Ramos (cell line): ENCODE measurements around the gene CELF4.

Source experiments
- in situ Hi-C: fragments of 300-500 bp; cut with MboI; formaldehyde crosslinking; loops from one replicate; pipeline ENCODE4 v1.14.3; 2022; ENCODE audit warnings: low sequenced_read_pairs; ENCODE audit not compliant: unreplicated experiment

The CELF4 gene

DNA sequence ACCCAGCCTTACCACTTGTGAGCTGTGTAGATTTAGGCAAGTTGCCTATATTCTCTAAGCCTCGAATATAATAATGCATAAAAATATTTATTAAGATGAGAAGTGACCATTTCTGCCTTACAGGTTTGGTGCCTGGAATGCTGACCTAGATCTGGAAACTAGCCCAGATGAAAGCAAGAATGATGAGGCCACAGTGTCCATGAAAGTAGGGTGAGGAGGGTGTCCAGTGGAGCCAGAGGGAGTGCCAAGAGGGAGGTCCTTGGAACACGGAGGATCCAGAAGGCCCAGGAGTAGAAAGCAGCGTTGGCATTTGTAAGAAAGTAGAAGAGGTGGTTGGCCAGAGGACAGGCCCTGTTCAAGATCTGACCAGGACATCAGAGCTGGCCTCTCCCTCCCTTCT, 334.3 kb downstream of the CELF4 start:
- in situ Hi-C loops, result no loop called here

DNA sequence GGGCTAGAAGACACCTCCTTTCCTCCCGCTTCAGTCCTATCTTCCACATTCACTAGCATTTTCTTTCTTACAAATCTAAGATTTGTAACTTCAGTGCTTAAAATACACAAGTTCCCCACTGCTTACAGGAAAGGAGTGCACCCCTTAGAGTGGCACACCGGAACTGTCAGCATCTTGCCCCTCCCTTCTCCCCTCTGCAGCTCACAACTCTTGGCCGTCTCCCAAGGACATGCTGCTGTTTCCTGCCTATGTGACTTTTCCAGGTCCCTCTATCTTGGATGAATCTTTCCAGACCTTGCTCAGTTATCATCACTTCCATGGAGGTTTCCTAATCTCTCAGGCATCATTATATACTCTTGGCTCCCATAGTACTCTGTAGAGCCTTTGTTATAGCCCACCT, 334.8 kb downstream of the CELF4 start:
- in situ Hi-C loops, result no loop called here

GRCh38 chr18:37225279-37225678, 340.3 kb downstream of the CELF4 start:
- in situ Hi-C loops, result no loop called here

DNA sequence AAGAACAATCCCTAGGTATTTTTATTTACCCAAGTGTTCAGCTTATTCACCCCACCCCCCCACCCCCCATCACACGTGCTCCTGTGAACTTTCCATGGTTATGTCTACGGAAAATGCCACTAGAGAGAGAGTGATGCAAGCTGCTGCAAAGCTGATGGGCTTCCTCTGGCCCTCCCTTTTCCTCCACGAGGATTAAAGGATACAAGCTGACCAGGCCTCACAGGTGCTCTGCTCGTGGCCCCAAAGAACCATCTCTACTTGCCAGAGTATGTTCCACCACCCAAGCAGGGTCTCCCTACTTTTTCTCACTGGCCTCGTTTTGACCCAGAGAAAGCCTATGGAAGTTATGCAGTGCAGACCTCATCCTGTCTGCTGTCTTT, 342.6 kb downstream of the CELF4 start:
- in situ Hi-C loops, result no loop called here

GRCh38 chr18:37222354-37222998, 343.1 kb downstream of the CELF4 start:
- in situ Hi-C loops, result no loop called here

- in situ Hi-C loops, result no loop called here
Measured at GRCh38 chr18:37219257-37219656, 346.3 kb downstream of the CELF4 start.

DNA sequence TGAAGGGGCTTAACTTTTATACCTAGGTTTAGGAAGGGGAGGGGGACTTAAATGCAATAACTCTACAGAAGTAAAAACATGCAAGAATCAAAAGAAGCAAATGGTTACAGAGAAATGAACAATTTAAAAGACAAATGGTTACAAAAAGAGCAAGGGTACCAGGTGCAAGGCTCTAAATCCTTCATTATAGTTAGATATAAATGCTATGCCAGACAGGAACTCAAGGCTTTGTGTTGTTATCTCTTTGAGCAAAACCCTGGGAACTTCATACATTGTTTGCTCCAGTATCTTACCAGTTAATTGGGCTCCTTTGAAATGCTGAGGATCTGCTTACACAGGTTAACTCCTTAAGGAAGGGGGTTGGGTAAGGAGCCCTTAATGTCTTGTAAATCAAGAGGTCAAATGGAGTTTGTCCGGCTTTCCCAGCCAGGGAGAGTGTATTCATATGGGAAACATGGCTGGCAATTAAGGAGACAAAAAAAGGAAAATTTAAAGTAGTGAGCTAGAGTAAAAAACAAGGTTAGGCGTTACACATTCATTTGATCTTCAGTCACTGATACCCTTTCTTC, 347.5 kb downstream of the CELF4 start:
- in situ Hi-C loops, result no loop called here

GRCh38 chr18:37210781-37211180, 354.8 kb downstream of the CELF4 start:
- in situ Hi-C loops, result no loop called here

DNA sequence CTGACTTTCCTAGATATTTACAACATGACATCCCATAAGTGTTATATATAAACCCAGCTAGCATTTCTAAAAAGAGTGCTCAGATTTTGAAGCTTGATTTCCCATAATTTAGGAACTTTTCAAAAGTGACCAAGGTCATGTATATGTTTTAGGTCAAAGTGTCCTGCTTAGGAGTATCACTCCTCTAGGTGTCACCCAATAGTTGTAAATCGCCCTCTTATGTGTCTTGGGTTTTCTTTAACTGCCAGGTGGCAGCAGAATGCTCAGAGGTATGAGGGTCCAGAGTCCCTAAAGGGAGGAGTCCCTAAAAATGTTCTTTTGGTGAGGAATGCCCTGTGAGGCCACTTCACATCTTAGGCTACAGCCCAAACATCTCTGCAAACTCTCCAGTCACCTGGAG, 358.3 kb downstream of the CELF4 start:
- in situ Hi-C loops, result no loop called here

DNA sequence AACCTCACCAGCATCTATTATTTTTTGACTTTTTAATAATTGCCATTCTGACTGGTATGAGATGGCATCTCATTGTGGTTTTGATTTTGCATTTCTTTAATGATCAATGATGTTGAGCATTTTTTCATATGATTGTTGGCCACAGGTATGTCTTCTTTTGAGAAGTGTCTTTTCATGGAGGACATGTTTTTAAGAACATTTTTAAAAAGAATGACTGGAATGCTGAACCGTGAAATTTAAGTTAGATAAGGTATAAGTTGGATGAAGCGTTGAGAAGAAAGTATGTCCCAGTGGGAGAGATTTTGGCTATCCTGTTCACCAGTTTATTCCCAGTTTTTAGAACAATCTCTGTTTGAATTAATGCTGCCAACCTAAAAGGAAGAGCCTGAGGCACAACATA, 365.9 kb downstream of the CELF4 start:
- in situ Hi-C loops, result loop anchor here (25.0 kb wide), 1 partner anchor 88 kb away; no protein-coding TSS in a partner anchor
